Ectodermal cell (in vitro differentiated cells): ENCODE results near the gene ITCH.
"Not testable (repeated sequence)": the region's sequence is repeated elsewhere in the genome, so short reads cannot be mapped to it uniquely, and the experiment has no call there.

ENCODE experiments used
- H3K27ac ChIP-seq: 2 replicates; pipeline ENCODE4 v1.7.0; 2013; ENCODE audit warnings: mild to moderate bottlenecking, low read depth, low read length; ENCODE audit not compliant: insufficient read depth, poor library complexity, severe bottlenecking
- H3K27me3 ChIP-seq: 2 replicates; pipeline ENCODE4 v1.7.0; 2013; ENCODE audit warnings: mild to moderate bottlenecking, low read length; ENCODE audit not compliant: insufficient read depth, control insufficient read depth, poor library complexity, severe bottlenecking
- H3K36me3 ChIP-seq: one replicate; pipeline ENCODE4 v1.7.0; 2013; ENCODE audit warnings: low read length; ENCODE audit not compliant: control insufficient read depth, insufficient read depth
- H3K4me1 ChIP-seq: one replicate; pipeline ENCODE4 v1.7.0; 2013; ENCODE audit warnings: low read length; ENCODE audit not compliant: control insufficient read depth, insufficient read depth
- H3K4me3 ChIP-seq: 2 replicates; pipeline ENCODE4 v1.7.0; 2013; ENCODE audit warnings: low read depth, low read length, control low read depth; ENCODE audit not compliant: insufficient read depth
- H3K9me3 ChIP-seq: 2 replicates; pipeline ENCODE4 v1.7.0; 2013; ENCODE audit warnings: mild to moderate bottlenecking, low read length, moderate library complexity; ENCODE audit not compliant: control insufficient read depth
- WGBS, 2 experiments: methylation state at CpG; one replicate each; pipeline ENCODE4 v1.1.7; 2013; ENCODE audit warnings: missing lambda C conversion rate in 2 of 2; 5-methylcytosine and 5-hydroxymethylcytosine counted together

The ITCH gene

DNA sequence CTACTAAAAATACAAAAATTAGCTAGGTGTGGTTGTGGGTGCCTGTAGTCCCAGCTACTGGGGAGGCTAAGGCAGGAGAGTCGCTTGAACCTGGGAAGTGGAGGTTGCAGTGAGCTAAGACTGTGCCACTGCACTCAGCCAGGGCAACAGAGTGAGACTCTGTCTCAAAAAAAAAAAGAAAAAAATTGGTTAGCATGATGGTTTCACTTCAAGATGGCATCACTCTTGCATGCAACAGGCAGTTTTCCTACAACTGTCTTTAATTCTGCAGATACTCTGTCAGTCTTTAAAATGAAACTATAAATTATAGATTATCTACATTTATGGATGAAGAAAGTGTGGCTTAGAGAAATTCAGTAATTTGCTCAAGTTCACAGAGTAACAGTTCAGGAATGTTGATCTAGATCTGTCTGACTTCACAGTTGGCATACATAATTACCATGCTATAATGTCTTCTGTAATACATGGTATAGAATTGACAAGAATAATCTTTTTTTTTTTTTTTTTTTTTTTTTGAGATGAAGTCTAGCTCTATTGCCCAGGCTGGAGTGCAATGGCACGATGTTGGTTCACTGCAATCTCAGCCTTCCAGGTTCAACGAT, 27.0 kb downstream of the ITCH start:
- WGBS, 2 experiments = 92 to 96% methylated on average over 3 of the region's 3 CpGs
- Histone ChIP-seq H3K9me3 (no peaks in the 10 kb centered on the region), H3K27me3 (no peaks in the 10 kb centered on the region), H3K27ac (no peak overlapping the region), H3K4me3 (no peak overlapping the region), H3K36me3 (peaks cover 25% of the 10 kb centered on the region), H3K4me1 (no peaks in the 10 kb centered on the region)

DNA sequence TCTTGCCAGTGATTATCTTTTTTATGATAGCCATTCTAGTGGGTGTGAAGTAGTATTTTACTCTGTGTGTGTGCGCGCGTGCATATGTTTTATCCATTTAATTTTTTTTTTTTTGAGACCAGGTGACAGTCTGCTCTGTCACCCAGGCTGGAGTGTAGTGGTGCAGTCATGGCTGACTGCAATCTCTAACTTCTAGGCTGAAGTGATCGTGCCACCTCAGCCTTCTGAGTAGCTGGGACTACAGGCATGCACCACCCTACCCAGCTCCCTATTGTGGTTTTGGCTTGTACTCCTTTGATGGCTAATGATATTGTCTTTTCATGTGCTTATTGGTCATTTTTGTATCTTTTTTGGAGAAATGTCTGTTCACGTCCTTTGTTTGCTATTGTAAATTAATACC, 33.3 kb downstream of the ITCH start:
- no peak overlapping the region for H3K4me3 ChIP-seq
- WGBS, 2 experiments = 92 to 97% methylated on average over 4 to 5 of the region's 5 CpGs
- no peaks in the 10 kb centered on the region for H3K9me3 ChIP-seq
- H3K27me3 ChIP-seq = no peaks in the 10 kb centered on the region
- no peak overlapping the region for H3K27ac ChIP-seq
- peaks cover 21% of the 10 kb centered on the region for H3K36me3 ChIP-seq
- no peaks in the 10 kb centered on the region for H3K4me1 ChIP-seq

DNA sequence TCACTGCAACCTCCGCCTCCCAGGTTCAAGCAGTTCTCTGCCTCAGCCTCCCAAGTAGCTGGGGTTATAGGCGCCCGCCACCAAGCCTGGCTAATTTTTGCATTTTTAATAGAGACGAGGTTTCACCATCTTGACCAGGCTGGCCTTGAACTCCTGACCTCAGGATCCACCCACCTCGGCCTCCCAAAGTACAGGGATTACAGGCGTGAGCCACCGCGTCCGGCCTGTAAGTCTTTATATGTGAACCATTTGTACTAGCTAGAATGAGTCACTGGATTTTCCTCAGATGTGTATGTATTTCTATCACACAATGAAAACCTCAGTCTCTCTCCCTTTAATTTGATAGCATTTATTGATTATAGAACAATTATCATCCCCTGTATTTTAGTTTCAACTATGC, 34.0 kb downstream of the ITCH start:
- no peaks in the 10 kb centered on the region for H3K27me3 ChIP-seq
- H3K36me3 ChIP-seq = peaks cover 21% of the 10 kb centered on the region
- 93 to 94% methylated on average over 9 of the region's 9 CpGs for WGBS, 2 experiments
- no peak overlapping the region for H3K4me3 ChIP-seq
- no peaks in the 10 kb centered on the region for H3K4me1 ChIP-seq
- H3K27ac ChIP-seq = no peak overlapping the region
- no peaks in the 10 kb centered on the region for H3K9me3 ChIP-seq

DNA sequence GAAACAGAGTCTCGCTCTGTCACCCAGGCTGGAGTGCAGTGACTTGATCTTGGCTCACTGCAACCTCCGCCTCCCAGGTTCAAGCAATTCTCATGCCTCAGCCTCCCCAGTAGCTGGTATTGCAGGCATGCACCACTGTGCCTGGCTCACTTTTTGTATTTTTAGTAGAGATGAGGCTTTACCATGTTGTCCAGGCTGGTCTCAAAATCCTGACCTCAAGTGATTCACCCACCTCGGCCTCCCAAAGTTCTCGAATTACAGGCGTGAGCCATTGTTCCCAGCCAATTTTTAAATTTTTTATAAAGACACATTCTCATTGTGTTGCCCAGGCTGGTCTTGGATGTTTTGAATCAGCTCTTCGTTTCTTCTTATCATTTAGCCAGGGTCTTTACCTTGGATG, 37.7 kb downstream of the ITCH start:
- not testable (repeated sequence) for H3K27ac ChIP-seq, H3K9me3 ChIP-seq, H3K27me3 ChIP-seq, H3K36me3 ChIP-seq, H3K4me3 ChIP-seq, H3K4me1 ChIP-seq
- 90% methylated on average over 6 of the region's 6 CpGs for WGBS, 2 experiments

DNA sequence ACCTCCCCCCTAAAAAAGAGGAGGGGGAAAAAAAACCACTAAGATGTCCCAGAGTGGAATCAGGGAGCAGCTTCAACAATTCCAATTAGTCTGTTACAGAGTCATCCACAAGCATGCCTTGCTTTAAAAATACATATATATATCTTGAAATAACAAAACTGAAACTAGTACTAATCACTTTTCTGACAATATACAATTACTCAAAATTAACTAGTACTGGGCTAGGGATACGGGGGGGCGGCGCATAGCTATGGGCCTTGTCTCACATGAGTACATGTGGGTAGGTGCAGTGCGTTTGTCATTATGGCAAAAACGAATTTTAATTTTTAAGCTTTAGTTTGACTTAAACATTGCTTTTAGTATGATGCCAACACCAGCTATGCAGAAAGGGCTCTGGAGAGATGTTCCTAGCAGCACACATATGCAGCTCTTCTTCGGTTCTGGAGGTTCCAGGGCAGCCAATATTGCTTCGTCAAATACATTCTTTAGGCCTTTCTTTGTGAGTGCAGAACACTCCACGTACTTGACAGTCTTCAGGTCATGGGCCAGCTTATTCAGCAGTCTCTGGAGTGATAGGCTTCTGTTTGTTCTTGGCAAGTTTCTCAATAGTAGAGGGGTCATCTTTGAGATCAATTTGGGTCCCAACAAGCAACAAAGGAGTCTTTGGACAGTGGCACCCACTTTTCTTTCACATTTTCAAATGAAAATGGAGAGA, 38.8 kb downstream of the ITCH start:
- H3K4me1 ChIP-seq = no peaks in the 10 kb centered on the region
- WGBS, 2 experiments = 96 to 97% methylated on average over 8 of the region's 8 CpGs
- no peaks in the 10 kb centered on the region for H3K36me3 ChIP-seq
- no peak overlapping the region for H3K27ac ChIP-seq
- no peaks in the 10 kb centered on the region for H3K9me3 ChIP-seq
- H3K4me3 ChIP-seq = no peak overlapping the region
- no peaks in the 10 kb centered on the region for H3K27me3 ChIP-seq

DNA sequence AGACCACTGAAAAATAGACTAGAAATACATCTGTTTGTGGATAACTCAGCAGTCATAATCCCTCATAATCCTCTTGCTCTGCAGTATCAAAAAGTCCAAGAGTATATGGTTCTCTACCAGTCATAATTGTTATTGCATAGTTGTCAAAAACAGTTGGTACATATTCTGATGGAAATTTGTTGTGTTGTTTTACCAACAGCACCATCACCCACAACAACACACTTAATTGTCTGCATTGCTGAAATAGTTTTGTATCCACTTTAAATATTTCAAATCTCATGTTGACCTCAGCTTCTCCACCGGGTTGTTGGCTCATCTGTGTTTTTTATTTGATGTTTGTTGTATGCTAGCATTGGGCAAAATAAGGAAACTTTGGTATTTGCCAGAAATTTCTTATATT, 39.4 kb downstream of the ITCH start:
- no peaks in the 10 kb centered on the region for H3K36me3 ChIP-seq
- no peaks in the 10 kb centered on the region for H3K4me1 ChIP-seq
- H3K4me3 ChIP-seq = no peak overlapping the region
- H3K27me3 ChIP-seq = no peaks in the 10 kb centered on the region
- H3K27ac ChIP-seq = no peak overlapping the region
- no peaks in the 10 kb centered on the region for H3K9me3 ChIP-seq
- 100% methylated on average over 1 of the region's 1 CpG; no CpG with 5 or more reads in 1 of the 2 experiments for WGBS, 2 experiments

DNA sequence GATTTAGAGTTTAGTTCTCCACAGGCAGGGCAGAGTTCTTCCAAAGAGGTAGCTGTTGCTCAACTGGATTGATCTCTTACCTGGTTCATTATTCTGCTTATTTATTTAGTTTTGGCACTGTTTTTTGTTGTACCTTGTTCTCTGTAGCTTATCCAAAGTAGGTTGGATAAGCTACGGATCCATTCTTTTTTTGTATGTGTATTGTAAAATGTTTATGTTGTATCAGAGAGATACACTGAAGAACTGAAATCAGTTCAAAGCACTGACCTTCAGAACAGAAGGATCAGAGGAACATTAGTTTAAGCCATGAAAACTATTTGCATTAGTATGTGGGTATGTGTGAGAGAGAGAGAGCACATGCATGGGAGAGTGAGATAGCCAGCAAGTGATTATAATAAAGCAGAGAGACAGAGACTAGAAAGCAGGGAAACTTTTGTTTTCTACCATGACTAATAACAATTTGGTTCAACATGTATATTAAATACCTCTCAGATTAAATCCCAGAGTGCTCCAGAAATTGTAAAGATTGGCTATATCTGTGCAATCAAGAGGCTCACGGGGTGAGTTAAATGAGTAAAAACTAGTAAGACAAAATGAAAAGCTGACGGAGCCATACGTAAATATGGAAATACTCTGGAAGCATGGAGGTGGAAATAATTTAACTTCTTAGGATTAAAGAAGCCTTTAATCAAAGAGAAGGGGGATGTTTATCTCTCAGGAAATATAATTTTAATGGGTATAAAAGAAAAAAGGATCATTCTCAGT, 40.2 kb downstream of the ITCH start:
- H3K4me1 ChIP-seq = no peaks in the 10 kb centered on the region
- no peaks in the 10 kb centered on the region for H3K36me3 ChIP-seq
- no peak overlapping the region for H3K4me3 ChIP-seq
- no peak overlapping the region for H3K27ac ChIP-seq
- no peaks in the 10 kb centered on the region for H3K9me3 ChIP-seq
- H3K27me3 ChIP-seq = no peaks in the 10 kb centered on the region
- 95 to 96% methylated on average over 4 of the region's 4 CpGs for WGBS, 2 experiments

DNA sequence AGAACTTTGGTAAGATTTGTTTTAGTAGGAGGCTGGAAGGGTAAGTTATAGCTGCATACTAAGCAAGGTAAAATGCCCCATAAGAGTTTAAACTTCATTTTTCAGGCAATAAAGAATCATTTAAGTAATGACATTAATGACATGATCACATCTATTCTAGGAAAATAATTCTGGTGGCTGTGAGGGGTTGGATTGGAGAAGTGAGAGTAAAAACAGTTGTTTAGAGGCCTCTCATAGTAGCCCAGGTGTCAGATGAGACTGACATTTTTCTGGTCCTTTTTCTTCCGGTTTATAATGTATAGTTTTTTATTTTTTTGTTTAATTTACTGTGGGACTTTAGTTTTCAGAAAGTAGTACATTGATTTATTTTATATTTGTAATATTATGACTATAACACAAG, 40.8 kb downstream of the ITCH start:
- Histone ChIP-seq H3K27me3 (no peaks in the 10 kb centered on the region), H3K4me3 (no peak overlapping the region), H3K9me3 (no peaks in the 10 kb centered on the region), H3K36me3 (no peaks in the 10 kb centered on the region), H3K27ac (no peak overlapping the region), H3K4me1 (no peaks in the 10 kb centered on the region)
- 94% methylated on average over 1 of the region's 1 CpG; no CpG with 5 or more reads in 1 of the 2 experiments for WGBS, 2 experiments

DNA sequence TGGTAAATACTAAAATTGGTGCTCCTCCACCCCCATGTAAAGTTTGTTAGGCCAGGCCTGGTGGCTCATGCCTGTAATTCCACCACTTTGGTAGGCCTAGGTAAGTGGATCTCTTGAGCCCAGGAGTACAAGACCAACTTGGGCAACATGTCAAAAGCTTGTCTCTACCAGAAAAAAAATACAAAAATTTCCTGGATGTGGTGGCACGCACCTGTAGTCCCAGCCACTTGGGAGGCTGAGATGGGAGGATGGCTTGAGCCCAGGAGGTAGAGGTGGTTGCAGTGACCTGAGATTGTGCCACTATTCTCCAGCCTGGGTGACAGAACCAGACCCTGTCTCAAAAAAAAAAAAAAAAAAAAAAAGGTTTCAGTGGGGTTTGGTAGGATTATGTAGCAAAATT, 41.7 kb downstream of the ITCH start:
- 87 to 95% methylated on average over 1 of the region's 1 CpG for WGBS, 2 experiments
- Histone ChIP-seq H3K4me1 (no peaks in the 10 kb centered on the region), H3K27me3 (no peaks in the 10 kb centered on the region), H3K36me3 (no peaks in the 10 kb centered on the region), H3K27ac (no peak overlapping the region), H3K9me3 (no peaks in the 10 kb centered on the region), H3K4me3 (no peak overlapping the region)

DNA sequence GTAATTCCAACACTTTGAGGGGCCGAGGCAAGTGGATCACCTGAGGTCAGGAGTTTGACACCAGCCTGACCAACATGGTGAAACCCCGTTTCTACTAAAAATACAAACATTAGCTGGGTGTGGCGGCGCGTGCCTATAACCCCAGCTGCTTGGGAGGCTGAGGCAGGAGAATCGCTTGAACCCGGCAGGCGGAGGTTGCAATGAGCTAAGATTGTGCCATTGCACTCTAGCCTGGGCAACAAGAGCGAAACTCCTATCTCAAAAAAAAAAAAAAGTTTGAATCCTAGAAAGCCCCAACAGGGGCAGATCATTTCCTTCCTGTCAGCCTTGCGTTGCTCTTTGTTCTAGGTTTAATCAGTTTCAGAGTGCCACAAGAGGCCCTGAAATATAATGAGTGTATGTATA, 42.2 kb downstream of the ITCH start:
- H3K9me3 ChIP-seq, H3K36me3 ChIP-seq, H3K4me1 ChIP-seq, H3K27me3 ChIP-seq, H3K4me3 ChIP-seq, H3K27ac ChIP-seq: not testable (repeated sequence)
- 92 to 96% methylated on average over 10 of the region's 10 CpGs for WGBS, 2 experiments
